OCI-LY7 (cell line): ENCODE results near the gene KIAA1217. TPM values are rescaled to one million over a fixed set of nuclear protein-coding genes. Genes with fewer than 3 reads are reported as not detected.

Experiments used
- BruUV-seq: library from RNA; stranded (reverse); fragments of 400-500 nt; replicated peaks from 2 replicates; lab custom pipeline; 2021; lab: Mats Ljungman, UMichigan
- CTCF ChIA-PET: fragments of 300-600 bp; sonication (Branson Sonifier 250); formaldehyde crosslinking; loops from one replicate; lab custom pipeline; 2022; ENCODE audit warnings: antibody characterized with exemption; ENCODE audit not compliant: unreplicated experiment; lab: Charles Lee
- POLR2A ChIA-PET: fragments of 300-600 bp; sonication (Branson Sonifier 250); formaldehyde crosslinking; loops from one replicate; lab custom pipeline; 2022; ENCODE audit warnings: antibody characterized with exemption; lab: Charles Lee
- DNase-seq: peaks from one replicate; pipeline ENCODE4 v3.0.0-alpha.2; 2015; ENCODE audit warnings: low spot score
- H2AFZ ChIP-seq: fragments of 200-600 bp; sonication (generic), shearing (Covaris generic); 2 replicates; pipeline ENCODE4 v1.6.1; 2014; ENCODE audit warnings: mild to moderate bottlenecking, antibody characterized with exemption, low read length, moderate library complexity
- H3K27ac ChIP-seq: fragments of 200-600 bp; sonication (generic); 2 replicates; pipeline ENCODE4 v1.5.1; 2014; ENCODE audit warnings: mixed run types, low read depth, mild to moderate bottlenecking, moderate library complexity, low read length, inconsistent platforms; ENCODE audit not compliant: poor library complexity, severe bottlenecking
- H3K36me3 ChIP-seq: fragments of 200-600 bp; sonication (generic); 2 replicates; pipeline ENCODE4 v1.6.1; 2014; ENCODE audit warnings: mild to moderate bottlenecking, antibody characterized with exemption, low read length, moderate library complexity, mixed read lengths; ENCODE audit not compliant: insufficient read depth
- H3K4me1 ChIP-seq: fragments of 200-600 bp; sonication (generic); 2 replicates; pipeline ENCODE4 v1.5.1; 2014; ENCODE audit warnings: mild to moderate bottlenecking, low read length; ENCODE audit not compliant: insufficient read depth, poor library complexity, severe bottlenecking
- H3K4me2 ChIP-seq: fragments of 200-600 bp; sonication (generic); 2 replicates; pipeline ENCODE4 v1.6.1; 2014; ENCODE audit warnings: mild to moderate bottlenecking, low read length
- H3K4me3 ChIP-seq: fragments of 200-600 bp; sonication (generic); 2 replicates; pipeline ENCODE4 v1.5.1; 2014; ENCODE audit warnings: mild to moderate bottlenecking, low read depth, low read length; ENCODE audit not compliant: poor library complexity, severe bottlenecking
- H3K79me2 ChIP-seq: fragments of 200-600 bp; sonication (generic); 2 replicates; pipeline ENCODE4 v1.6.1; 2016; ENCODE audit warnings: low read depth, mild to moderate bottlenecking, low read length, moderate library complexity, mixed read lengths; ENCODE audit not compliant: insufficient read depth
- H3K9me2 ChIP-seq: fragments of 200-600 bp; sonication (generic); 2 replicates; pipeline ENCODE4 v1.6.1; 2016; ENCODE audit warnings: mild to moderate bottlenecking, low read length, mixed read lengths; ENCODE audit not compliant: insufficient read depth
- H3K9me3 ChIP-seq: fragments of 200-600 bp; sonication (generic); 2 replicates; pipeline ENCODE4 v1.6.1; 2014; ENCODE audit warnings: mild to moderate bottlenecking, mixed run types, low read length, mixed read lengths
- H4K20me1 ChIP-seq: fragments of 200-600 bp; sonication (generic); 2 replicates; pipeline ENCODE4 v1.6.1; 2014; ENCODE audit warnings: mild to moderate bottlenecking, antibody characterized with exemption, low read length, moderate library complexity, mixed read lengths; ENCODE audit not compliant: insufficient read depth
- EZH2phosphoT487 ChIP-seq: fragments of 200-600 bp; sonication (generic); IDR thresholded peaks from 2 replicates; pipeline ENCODE4 v1.6.1; 2018; ENCODE audit warnings: low read depth, borderline replicate concordance, mild to moderate bottlenecking, mixed run types, antibody characterized with exemption, low read length, moderate library complexity, mixed read lengths
- intact Hi-C: fragments of 100-400 bp; cut with micrococcal nuclease; formaldehyde crosslinking; loops from one replicate; pipeline ENCODE4 v1.10.0; 2022; ENCODE audit not compliant: unreplicated experiment
- total RNA-seq, 2 experiments: library from RNA; depleted of rRNA in 1 of 2; stranded (reverse); fragments of >200 nt in 1 of 2; shearing (Covaris generic) in 1 of 2; gene quantifications; 2 replicates each; pipeline ENCODE4 v1.2.3, GENCODE V29; 2014 to 2022
- TF ChIP-seq, protein P1 (sequence below): fragments of 200-600 bp; sonication (generic); conservative IDR thresholded peaks from 2 replicates; pipeline ENCODE4 v1.5.1; 2014; ENCODE audit warnings: mild to moderate bottlenecking, antibody characterized with exemption, low read length, moderate library complexity, mixed read lengths

The KIAA1217 gene
- total RNA-seq, 2 experiments from 2014 or later: not detected

GRCh38 chr10:24544776-24545175, 335.8 kb downstream of the KIAA1217 start:
- no peak overlapping the region for H3K4me2 ChIP-seq
- ChIA-PET CTCF (no interaction called here), POLR2A (interaction anchor here (0.6 kb wide), 1 partner anchor 94 kb away, joined by 3 read pairs; no protein-coding TSS in a partner anchor)
- no peaks in the 10 kb centered on the region for H3K9me3 ChIP-seq
- H3K79me2 ChIP-seq: no peaks in the 10 kb centered on the region
- BruUV-seq: no TSS peak
- TF ChIP-seq EZH2phosphoT487: no peak
- TF ChIP-seq, protein P1, sequence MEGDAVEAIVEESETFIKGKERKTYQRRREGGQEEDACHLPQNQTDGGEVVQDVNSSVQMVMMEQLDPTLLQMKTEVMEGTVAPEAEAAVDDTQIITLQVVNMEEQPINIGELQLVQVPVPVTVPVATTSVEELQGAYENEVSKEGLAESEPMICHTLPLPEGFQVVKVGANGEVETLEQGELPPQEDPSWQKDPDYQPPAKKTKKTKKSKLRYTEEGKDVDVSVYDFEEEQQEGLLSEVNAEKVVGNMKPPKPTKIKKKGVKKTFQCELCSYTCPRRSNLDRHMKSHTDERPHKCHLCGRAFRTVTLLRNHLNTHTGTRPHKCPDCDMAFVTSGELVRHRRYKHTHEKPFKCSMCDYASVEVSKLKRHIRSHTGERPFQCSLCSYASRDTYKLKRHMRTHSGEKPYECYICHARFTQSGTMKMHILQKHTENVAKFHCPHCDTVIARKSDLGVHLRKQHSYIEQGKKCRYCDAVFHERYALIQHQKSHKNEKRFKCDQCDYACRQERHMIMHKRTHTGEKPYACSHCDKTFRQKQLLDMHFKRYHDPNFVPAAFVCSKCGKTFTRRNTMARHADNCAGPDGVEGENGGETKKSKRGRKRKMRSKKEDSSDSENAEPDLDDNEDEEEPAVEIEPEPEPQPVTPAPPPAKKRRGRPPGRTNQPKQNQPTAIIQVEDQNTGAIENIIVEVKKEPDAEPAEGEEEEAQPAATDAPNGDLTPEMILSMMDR: no peak
- intact Hi-C loops: no loop called here
- no peaks in the 10 kb centered on the region for H3K9me2 ChIP-seq
- H3K4me1 ChIP-seq: no peaks in the 10 kb centered on the region
- no peak for DNase-seq
- no peak overlapping the region for H3K4me3 ChIP-seq
- H3K27ac ChIP-seq: no peak overlapping the region
- no peaks in the 10 kb centered on the region for H3K36me3 ChIP-seq
- no peak overlapping the region for H2AFZ ChIP-seq
- no peaks in the 10 kb centered on the region for H4K20me1 ChIP-seq

DNA sequence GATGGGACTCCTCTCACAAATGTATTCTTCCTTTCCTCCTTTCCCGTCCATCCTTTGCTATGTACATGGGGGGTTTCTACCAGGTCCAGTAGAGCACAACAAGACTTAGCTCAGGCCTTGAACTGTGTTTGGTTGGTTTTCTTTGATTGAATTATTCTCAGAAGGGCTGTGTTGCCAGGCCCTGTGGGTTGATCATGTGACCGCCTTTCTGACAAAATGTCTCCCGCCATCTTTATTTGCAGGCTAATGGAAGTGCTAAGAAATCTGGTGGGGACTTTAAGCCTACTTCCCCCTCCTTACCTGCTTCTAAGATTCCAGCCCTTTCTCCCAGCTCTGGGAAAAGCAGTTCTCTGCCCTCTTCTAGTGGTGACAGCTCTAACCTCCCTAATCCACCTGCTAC, 336.6 kb downstream of the KIAA1217 start:
- Histone ChIP-seq H3K4me3 (no peak overlapping the region), H3K27ac (no peak overlapping the region), H3K36me3 (no peaks in the 10 kb centered on the region), H2AFZ (no peak overlapping the region), H3K9me2 (no peaks in the 10 kb centered on the region), H3K9me3 (no peaks in the 10 kb centered on the region), H3K4me2 (no peak overlapping the region), H4K20me1 (no peaks in the 10 kb centered on the region), H3K79me2 (no peaks in the 10 kb centered on the region), H3K4me1 (no peaks in the 10 kb centered on the region)
- DNase-seq: no peak
- intact Hi-C loops: no loop called here
- TF ChIP-seq, protein P1: no peak
- TF ChIP-seq EZH2phosphoT487: no peak
- POLR2A ChIA-PET: no interaction called here
- CTCF ChIA-PET: no interaction called here
- no TSS peak for BruUV-seq

DNA sequence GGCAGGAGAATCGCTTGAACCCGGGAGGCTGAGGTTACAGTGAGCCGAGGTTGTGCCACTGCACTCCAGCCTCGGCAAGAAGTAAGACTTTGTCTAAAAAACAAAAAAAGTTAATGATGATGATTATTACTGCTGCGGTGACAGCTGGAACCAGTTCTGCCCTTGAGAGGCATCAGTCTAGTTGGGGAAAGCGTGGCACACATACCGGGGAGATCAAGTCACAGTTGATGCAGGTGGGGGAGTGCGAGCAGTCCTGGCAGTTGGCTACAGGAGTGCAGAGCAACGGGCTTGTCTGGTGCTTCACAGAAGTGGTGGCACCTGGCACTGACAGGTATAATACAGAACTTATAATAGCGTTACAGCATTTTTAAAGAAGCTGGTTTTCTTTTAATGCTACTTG, 341.7 kb downstream of the KIAA1217 start:
- Histone ChIP-seq H3K79me2 (no peaks in the 10 kb centered on the region), H3K9me2 (no peaks in the 10 kb centered on the region), H3K27ac (no peak overlapping the region), H3K4me1 (no peaks in the 10 kb centered on the region), H3K9me3 (no peaks in the 10 kb centered on the region), H3K4me2 (no peak overlapping the region), H4K20me1 (no peaks in the 10 kb centered on the region), H2AFZ (no peak overlapping the region), H3K36me3 (no peaks in the 10 kb centered on the region), H3K4me3 (no peak overlapping the region)
- ChIA-PET POLR2A (no interaction called here), CTCF (no interaction called here)
- no peak for DNase-seq
- TF ChIP-seq, protein P1: no peak
- no peak for TF ChIP-seq EZH2phosphoT487
- intact Hi-C loops: no loop called here
- BruUV-seq: no TSS peak
